K562 (cell line): Measurements from ENCODE around the gene CEP350. TPM values are rescaled to one million over a fixed set of nuclear protein-coding genes. Genes with fewer than 3 reads are reported as not detected.

Source experiments
- DNMT1 ChIP-seq: fragments of 450-650 bp; IDR thresholded peaks from 2 replicates; pipeline ENCODE4 v1.6.1; 2016; ENCODE audit warnings: antibody characterized with exemption, mild to moderate bottlenecking
- ID3 ChIP-seq, 2 experiments: fragments of 250-450 bp in 1 of 2; fragments of 450-650 bp in 1 of 2; sonication (Bioruptor Pico) in 1 of 2; IDR thresholded peaks; 2 replicates each; pipeline versions ENCODE4 v1.6.1 to v1.8.0; 2016 to 2021; ENCODE audit warnings: mild to moderate bottlenecking in 2 of 2, moderate library complexity in 2 of 2, missing compliant biosample characterization in 1 of 2, missing genetic modification characterization in 1 of 2
- KAT8 ChIP-seq: fragments of 450-650 bp; IDR thresholded peaks from 2 replicates; pipeline ENCODE4 v1.6.1; 2016; ENCODE audit warnings: low read depth, mild to moderate bottlenecking
- MAFF ChIP-seq: IDR thresholded peaks from 2 replicates; pipeline ENCODE4 v1.6.1; 2012; ENCODE audit warnings: low read length, improper control_type of control experiment
- MAFG ChIP-seq: fragments of 450-650 bp; conservative IDR thresholded peaks from 2 replicates; pipeline ENCODE4 v1.6.1; 2016; ENCODE audit warnings: missing genetic modification characterization, missing compliant biosample characterization
- MBD1 ChIP-seq: fragments of 250-450 bp; sonication (Bioruptor Pico); IDR thresholded peaks from 2 replicates; pipeline ENCODE4 v1.8.0; 2022; ENCODE audit warnings: inconsistent platforms
- PHF20 ChIP-seq: fragments of 450-650 bp; IDR thresholded peaks from 2 replicates; pipeline ENCODE4 v1.6.1; 2018; ENCODE audit not compliant: partially characterized antibody
- TCF15 ChIP-seq: fragments of 250-450 bp; sonication (Bioruptor Pico); IDR thresholded peaks from 2 replicates; pipeline ENCODE4 v1.8.0; 2022; ENCODE audit warnings: moderate library complexity, mild to moderate bottlenecking, inconsistent platforms
- ZNF253 ChIP-seq: fragments of 250-450 bp; sonication (Bioruptor Pico); conservative IDR thresholded peaks from 2 replicates; pipeline ENCODE4 v1.6.1; 2021; ENCODE audit warnings: mild to moderate bottlenecking
- ZNF316 ChIP-seq: fragments of 450-650 bp; IDR thresholded peaks from 2 replicates; pipeline ENCODE4 v1.6.1; 2016
- ZNF407 ChIP-seq: fragments of 450-650 bp; IDR thresholded peaks from 2 replicates; pipeline ENCODE4 v1.6.1; 2016; ENCODE audit warnings: low read depth
- polyA plus RNA-seq, 8 experiments: library from polyadenylated mRNA; depleted of rRNA in 4 of 8; stranded (reverse) in 5 of 8; unstranded in 3 of 8; fragments of >200 nt; fragmentation: Nextera tagmentation in 2 of 8; fragmentation: Illumina TruSeq in 1 of 8; extraction: Ambion mirVana in 2 of 8; extraction: Trizol in 1 of 8; gene quantifications; 2 replicates each; pipeline versions ENCODE4 v1.2.1 to v1.2.3, GENCODE V29; 2011 to 2014; ENCODE audit warnings: inconsistent platforms in 1 of 8, missing spikeins in 1 of 8
- total RNA-seq, 7 experiments: library from RNA; depleted of rRNA in 6 of 7; stranded (reverse); fragments of >200 nt in 6 of 7; fragmentation: Illumina TruSeq in 2 of 7; extraction: Trizol in 2 of 7; gene quantifications; 2 replicates each; pipeline versions ENCODE4 v1.2.1 to v1.2.3, GENCODE V29; 2011 to 2021; ENCODE audit warnings: low replicate concordance in 1 of 7

Gene CEP350
- total and polyA plus RNA-seq, 9 of the 15 experiments (the other 6 are each of a cell fraction or from before 2014, with no cell fraction given): 8.3 to 64.3 (median 28.0) TPM

- TF ChIP-seq ZNF253 (no peak), ZNF407 (no peak), TCF15 (CRISPR knock-in tag) (no peak), MAFG (tag) (peak; percentile 36; the same call in 1 of the 2 replicates), ID3 (CRISPR knock-in tag; IDR thresholded peaks at IDR 0.05) (no peak), ID3 (tag; IDR thresholded peaks at IDR 0.05) (no peak), MAFF (peak; percentile 66), PHF20 (no peak), KAT8 (no peak), ZNF316 (peak; percentile 85), MBD1 (CRISPR knock-in tag) (no peak), DNMT1 (no peak)
Observed at GRCh38 chr1:180071759-180072158, 117.1 kb downstream of the CEP350 start (continued).
